NCI-H146 treated with DMSO at 0.1 percent for 48 hours (cell line): ENCODE results near the gene CORO2B.

Experiments
- DNase-seq: peaks from one replicate; lab custom pipeline; 2025; ENCODE audit not compliant: unreplicated experiment; lab: John Stamatoyannopoulos, UW

CORO2B gene

DNA sequence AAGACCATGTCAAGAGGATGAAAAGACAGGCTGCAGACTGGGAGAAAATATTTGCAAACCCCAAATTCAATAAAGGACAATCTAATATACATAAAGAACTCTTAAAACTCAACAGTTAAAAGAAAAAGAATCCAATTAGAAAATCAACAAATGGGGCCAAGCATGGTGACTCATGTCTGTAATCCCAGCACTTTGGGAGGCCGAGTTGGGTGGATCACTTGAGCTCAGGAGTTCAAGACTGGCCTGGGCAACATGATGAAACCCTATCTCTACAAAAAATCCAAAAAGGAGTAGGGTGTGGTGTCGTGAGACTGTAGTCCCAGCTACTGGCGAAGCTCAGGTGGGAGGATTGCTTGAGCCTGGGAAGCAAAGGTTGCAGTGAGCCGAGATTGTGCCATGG is 184.3 kb downstream of the CORO2B start:
- DNase-seq: no peak

DNA sequence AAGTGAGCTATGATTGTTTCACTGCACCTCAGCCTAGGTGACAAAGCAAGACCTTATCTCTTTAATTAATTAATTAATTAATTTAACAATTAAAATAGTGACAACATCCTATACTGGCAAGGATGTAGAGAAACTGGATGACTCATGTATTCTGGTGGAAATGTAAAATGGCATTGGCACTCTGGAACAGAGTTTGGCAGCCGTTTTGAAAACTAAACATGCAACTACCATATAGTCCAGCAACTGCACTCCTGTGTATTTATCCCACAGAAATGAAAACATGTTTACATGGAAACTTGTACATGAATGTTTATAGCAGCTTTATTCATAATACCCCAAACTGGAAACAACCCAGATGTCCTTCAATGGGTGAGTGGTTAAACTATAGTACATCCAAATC is 185.3 kb downstream of the CORO2B start:
- DNase-seq: no peak

DNA sequence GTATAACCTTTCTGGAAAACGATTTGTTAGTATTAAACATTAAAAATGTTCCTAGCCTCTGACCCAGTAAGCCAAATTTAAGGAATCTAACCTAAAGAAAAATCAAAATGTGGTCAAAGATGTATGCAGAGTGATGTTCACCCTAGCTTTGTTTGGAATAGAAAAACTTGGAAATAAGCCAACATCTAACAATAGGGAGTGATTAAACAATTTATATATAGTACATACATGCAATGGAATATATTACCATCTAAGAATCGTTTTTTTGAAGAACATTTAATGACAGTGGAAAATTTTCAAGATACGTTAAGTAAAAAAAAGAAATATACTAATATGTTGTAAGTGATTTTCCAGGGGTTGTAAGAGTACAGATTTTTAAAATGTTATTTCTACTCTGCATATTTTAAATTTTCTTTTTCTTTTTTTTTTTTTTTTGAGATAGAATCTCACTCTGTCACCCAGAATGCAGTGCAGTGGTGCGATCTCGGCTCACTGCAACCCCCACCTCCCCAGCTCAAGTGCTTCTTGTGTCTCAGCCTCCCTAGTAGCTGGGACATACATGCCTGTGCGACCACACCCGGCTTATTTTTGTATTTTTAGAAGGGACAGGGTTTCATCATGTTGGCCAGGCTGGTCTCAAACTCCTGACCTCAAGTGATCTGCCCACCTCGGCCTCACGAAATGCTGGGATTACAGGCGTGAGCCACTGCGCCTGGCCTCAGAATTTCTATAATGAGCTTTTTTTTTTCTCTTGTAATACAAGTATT is 187.0 kb downstream of the CORO2B start:
- peak; percentile 18 for DNase-seq

DNA sequence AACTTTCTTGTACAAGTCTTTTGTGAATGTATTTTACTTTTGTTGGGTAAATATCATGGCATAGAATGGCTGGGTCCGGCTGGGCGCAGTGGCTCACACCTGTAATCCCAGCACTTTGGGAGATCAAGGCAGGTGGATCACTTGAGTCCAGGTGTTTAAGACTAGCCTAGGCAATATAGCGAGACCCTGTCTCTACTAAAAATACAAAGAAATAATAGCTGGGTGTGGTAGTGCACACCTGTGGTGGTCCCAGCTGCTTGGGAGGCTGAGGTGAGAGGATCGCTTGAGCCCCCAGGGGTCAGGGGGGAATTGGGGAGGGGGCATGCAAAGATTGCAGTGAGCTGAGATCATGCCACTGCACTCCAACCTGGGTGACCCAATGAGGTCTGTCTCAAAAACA is 189.0 kb downstream of the CORO2B start:
- no peak for DNase-seq

DNA sequence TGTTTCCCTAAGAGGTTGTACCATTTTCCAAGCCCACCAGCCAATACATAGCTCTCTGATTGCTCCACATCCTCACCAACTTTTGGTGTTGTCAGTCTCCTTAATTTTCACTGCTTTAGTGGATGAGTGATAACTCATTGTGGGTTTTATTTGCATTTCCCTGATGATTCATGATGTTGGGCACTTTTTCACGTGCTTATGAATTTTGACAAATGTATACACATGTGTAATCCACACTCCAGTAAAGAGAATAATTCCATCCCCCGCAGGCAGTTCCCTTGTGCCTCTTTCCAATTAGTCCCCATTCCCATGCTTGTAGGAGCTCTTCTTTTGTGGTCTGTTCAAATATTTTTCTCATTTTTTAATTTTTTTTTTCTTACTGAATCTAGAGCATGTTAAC is 189.5 kb downstream of the CORO2B start:
- DNase-seq: no peak

DNA sequence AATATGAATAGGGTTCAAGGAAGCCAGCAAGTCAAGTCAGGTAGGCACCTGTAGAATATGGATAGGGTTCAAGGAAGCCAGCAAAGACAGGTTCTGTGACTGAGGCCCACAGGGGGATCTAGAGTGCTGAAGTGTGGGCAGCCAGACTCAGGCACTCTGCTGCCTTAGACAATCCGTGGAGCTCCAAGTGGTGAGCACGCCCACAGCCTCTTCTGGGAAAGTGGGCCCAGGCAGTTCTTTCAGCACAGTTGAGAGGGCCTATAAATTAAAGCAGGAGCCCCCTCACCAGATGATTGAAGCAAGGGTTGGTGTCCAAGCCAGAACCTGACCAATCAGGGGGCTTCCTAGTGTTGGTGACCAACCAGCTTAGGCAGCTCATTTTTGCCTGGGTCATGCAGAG is 190.9 kb downstream of the CORO2B start:
- DNase-seq: no peak

DNA sequence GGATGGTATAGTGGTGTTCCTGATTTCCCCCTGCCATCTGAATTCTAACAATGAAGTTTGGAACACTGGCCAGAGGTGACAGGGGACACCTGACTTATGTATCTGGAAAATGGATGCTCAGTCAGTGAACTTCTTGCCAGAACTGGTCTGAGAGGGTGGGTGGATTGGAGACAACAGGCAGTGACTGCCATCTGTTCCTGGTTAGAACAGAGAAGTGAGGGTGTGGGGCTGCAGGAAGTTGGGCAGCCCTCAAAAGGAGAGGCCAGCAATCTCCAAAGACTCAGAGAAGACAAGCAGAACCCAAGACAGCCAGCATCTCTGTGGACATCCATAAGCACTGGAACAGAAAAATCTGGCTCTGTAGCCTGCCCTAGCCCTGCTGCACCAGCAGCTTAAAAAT is 191.4 kb downstream of the CORO2B start:
- no peak for DNase-seq

DNA sequence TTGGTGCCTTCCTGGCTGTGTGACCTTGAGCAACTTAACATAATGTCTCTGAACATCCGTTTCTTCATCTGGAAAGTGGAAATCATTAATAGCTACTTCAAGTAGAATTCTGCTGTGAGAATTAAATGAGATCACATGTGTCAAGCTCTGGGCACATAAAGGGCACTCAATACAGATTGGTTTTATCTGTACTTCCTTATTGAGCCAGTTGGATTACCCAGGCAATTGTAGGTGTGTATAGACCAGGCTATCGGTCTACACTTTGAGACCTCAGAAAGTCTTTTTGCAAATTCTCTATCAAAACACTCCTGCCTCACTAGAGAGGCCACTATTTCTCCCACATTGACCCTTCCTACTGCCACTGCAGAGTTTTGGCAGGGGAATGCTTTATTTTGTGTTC is 194.2 kb downstream of the CORO2B start:
- DNase-seq: no peak

DNA sequence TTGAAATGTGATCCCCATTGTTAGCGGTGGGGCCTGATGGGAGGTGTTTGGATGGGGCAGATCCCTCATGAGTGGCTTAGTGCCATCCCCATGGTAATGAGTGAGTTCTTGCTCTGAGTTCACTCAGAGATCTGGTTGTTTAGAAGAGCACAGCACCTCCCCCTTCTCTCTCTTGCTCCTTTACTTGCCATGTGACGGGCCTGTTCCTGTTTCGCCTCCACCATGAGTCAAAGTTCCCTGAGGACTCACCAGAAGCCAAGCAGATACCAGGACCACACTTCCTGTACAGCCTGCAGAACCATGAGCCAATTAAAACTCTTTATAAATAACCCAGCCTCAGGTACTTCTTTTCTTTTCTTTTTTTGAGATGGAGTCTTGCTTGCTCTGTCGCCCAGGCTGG is 195.3 kb downstream of the CORO2B start:
- no peak for DNase-seq

DNA sequence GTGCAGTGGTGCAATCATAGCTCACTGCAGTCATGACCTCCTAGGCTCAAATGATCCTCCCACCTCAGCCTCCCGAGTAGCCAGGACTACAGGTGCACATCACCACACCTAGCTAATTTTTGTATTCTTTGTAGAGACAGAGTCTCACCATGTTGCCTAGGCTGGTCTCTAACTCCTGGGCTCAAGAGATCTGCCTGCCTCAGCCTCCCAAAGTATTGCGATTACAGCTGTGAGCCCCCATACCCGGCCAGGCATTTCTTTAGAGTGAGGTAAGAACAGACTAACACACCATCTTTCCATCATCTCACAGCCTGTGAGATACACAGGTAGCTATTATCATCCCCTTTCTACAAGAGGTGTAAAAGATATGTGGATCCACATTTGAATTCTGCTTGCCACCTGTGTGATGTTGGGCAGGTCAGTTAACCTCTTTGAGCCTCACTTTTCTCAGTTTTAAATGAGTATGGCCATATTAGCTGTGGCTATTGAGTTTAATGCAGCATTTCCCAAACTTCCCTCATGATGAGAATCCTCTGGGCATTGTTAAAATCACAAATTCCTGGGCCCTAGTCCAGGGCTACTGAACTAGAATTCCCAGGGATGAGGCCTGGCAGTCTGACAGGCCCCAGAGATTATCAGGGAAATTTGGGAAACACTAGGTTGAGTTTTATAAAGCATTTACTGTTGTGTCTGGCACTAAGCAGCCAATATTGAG is 195.9 kb downstream of the CORO2B start:
- DNase-seq: no peak

DNA sequence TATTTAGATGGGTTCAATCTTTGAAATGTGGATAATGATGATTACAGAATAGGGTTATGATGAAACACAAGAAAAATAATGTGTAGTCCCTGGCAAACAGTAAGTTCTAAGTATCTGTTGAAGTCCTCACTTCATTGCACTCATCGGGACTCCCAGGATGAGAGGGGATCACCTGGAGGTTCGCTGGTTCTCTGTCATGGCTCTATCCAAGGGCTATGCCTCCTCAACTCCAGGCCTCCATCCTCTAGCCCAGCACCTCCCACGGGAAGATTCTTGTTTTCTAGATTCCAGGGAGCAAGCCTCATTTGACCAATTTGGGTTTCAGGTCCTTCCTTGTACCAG is 196.4 kb downstream of the CORO2B start:
- DNase-seq: no peak

DNA sequence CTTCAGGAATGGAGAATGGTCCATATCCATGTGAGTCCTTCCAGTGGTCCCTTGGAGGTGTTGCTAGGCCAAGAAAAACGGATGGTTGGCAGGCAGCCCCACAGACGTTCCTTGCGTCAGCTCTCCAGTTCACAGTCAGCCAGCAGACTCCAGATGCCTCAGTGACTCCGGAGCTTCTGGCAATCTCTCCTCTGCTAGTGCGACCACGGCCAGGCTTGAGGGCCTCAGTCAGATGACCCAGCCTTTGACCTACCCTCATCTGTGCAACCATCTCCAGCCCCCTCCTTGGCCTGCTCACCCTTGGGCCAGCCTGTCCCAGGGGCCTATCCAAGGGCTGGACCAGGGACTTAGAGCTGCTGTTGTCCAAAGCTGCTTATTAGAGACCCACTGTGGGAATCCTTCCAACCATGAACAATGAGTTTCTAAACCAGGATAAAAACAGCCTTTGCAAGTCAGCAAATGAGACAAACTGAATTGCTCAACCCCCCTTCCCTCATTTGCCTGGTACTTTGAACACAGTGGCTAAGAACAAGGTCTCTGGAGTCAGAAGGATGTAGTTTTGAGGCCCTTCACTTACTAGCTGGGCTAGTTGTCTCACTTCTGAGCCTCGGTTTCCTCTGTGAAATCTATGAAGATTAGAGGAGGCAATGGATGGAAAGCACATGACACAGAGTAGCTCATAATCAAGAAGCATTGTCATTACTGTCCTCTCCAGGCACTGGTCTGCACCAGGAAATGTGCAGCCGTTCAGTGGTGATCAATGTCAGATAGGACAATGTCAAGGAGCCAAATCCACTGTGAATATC is 197.1 kb downstream of the CORO2B start:
- DNase-seq: no peak

DNA sequence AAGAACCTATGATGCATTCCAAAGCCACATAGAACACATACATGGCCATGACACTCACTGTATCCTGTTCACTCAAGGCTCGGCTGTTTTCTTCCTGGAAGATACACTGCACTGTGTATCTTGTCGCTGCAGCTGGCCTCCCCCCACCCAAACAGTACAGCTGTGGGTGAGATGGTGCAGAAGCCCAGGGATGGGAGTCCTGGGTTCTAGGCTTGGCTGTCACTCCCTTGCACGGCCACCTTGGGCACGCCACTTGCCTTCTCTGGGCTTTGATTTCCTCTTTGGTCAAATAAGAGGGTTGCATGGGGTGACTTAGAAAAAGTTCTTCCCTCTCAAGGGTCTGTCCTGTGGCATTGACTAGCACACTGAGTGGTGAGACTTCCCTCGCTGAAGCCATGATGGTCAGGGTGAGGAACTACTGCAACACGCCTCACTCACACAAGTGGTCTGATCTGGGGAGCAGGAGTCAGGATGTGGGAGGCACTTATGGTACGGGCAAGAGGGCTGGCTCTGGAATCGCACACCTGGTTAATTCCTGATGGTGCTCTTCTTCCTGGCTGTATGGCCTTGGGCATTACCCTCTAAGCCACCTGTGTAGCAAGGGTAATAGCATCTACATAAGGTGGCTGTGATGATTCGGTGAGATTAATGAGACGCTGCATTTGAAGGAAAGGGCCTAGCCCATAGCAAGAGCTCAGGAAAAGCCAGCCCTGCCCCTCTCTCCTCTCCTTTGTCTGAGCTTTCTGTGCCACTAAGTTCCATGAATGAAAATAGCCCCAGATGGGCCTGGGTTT is 197.9 kb downstream of the CORO2B start:
- DNase-seq: no peak
